A673 (cell line): ENCODE data around the gene RNF6. TPM values are rescaled to one million over a fixed set of nuclear protein-coding genes. Genes with fewer than 3 reads are reported as not detected.

Experiments used
- BruUV-seq: library from RNA; stranded (reverse); fragments of 400-500 nt; replicated peaks from 2 replicates; lab custom pipeline; 2021; lab: Mats Ljungman, UMichigan
- CTCF ChIA-PET: fragments of 300-600 bp; sonication (Branson Sonifier 250); formaldehyde crosslinking; loops from one replicate; lab custom pipeline; 2022; ENCODE audit warnings: antibody characterized with exemption; lab: Charles Lee
- POLR2A ChIA-PET: fragments of 300-600 bp; sonication (Branson Sonifier 250); formaldehyde crosslinking; loops from one replicate; lab custom pipeline; 2022; ENCODE audit warnings: antibody characterized with exemption; ENCODE audit not compliant: low non-redundant PET; lab: Charles Lee
- DNase-seq: peaks from one replicate; pipeline ENCODE4 v3.0.0-alpha.2; 2015; ENCODE audit warnings: low spot score
- H3K27ac ChIP-seq: fragments of 200-600 bp; sonication (generic); 2 replicates; pipeline ENCODE4 v1.5.1; 2016; ENCODE audit warnings: mixed run types, low read depth, mild to moderate bottlenecking, mixed read lengths, antibody characterized with exemption, low read length; ENCODE audit not compliant: poor library complexity, severe bottlenecking
- H3K27me3 ChIP-seq: fragments of 200-600 bp; sonication (generic); replicated peaks from 2 replicates; pipeline ENCODE4 v1.6.1; 2017; ENCODE audit warnings: mixed run types, low read depth, mild to moderate bottlenecking, mixed read lengths, antibody characterized with exemption, low read length; ENCODE audit not compliant: insufficient read depth, poor library complexity
- H3K36me3 ChIP-seq: fragments of 200-600 bp; sonication (generic); 2 replicates; pipeline ENCODE4 v1.6.1; 2016; ENCODE audit warnings: mixed run types, mild to moderate bottlenecking, mixed read lengths, antibody characterized with exemption, low read length; ENCODE audit not compliant: insufficient read depth, poor library complexity, severe bottlenecking
- H3K4me1 ChIP-seq: fragments of 200-600 bp; sonication (generic); 2 replicates; pipeline ENCODE4 v1.6.1; 2017; ENCODE audit warnings: mixed run types, mild to moderate bottlenecking, mixed read lengths, antibody characterized with exemption, low read length; ENCODE audit not compliant: insufficient read depth, poor library complexity, severe bottlenecking
- H3K4me3 ChIP-seq: fragments of 200-600 bp; sonication (generic); 2 replicates; pipeline ENCODE4 v1.5.1; 2016; ENCODE audit warnings: low read depth, mixed run types, mild to moderate bottlenecking, mixed read lengths, low read length; ENCODE audit not compliant: poor library complexity, severe bottlenecking
- H3K9me3 ChIP-seq: fragments of 200-600 bp; sonication (generic); 2 replicates; pipeline ENCODE4 v1.6.1; 2016; ENCODE audit warnings: mixed run types, low read depth, mild to moderate bottlenecking, mixed read lengths, antibody characterized with exemption, low read length; ENCODE audit not compliant: poor library complexity, severe bottlenecking
- EZH2 ChIP-seq: fragments of 200-600 bp; sonication (generic); IDR thresholded peaks from 2 replicates; pipeline ENCODE4 v1.6.1; 2017; ENCODE audit warnings: borderline replicate concordance, low read depth, mild to moderate bottlenecking, mixed read lengths, antibody characterized with exemption, low read length; ENCODE audit not compliant: poor library complexity, severe bottlenecking
- intact Hi-C: fragments of 100-400 bp; cut with micrococcal nuclease; formaldehyde crosslinking; loops from one replicate; pipeline ENCODE4 v1.10.0; 2022; ENCODE audit not compliant: unreplicated experiment
- total RNA-seq: library from RNA; stranded (reverse); gene quantifications from 2 replicates; pipeline ENCODE4 v1.2.3, GENCODE V29; 2021
- TF ChIP-seq, protein P1 (sequence below): fragments of 300-800, 200-600 bp; sonication (generic); conservative IDR thresholded peaks from 2 replicates; pipeline ENCODE4 v1.5.1; 2017; ENCODE audit warnings: low read depth, mild to moderate bottlenecking, antibody characterized with exemption, low read length, moderate library complexity, mixed read lengths

Gene RNF6
- total RNA-seq, 1 experiment from 2014 or later: 42.2 TPM

DNA sequence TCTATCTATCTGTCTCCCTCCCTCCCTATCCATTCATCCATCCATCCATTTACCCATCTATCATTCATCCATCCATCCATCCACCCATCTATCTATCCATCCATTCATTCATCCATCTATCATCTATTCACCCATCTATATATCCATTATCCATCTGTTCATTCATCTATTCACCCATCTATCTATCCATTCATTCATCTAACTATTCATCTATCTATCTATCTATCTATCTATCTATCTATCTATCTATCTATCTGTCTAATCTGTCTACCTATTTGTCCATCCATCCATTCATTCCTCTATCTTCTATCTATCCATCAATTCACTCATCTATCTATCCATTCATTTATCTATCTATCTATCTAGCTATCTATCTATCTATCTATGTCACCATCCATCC is 27.4 kb upstream of the RNF6 start:
- no TSS peak for BruUV-seq
- intact Hi-C loops: no loop called here
- H3K4me1 ChIP-seq: no peaks in the 10 kb centered on the region
- no peak overlapping the region for H3K4me3 ChIP-seq
- no peak for DNase-seq
- H3K27ac ChIP-seq: no peak overlapping the region
- CTCF ChIA-PET: no interaction called here
- peaks cover 5% of the 10 kb centered on the region for H3K27me3 ChIP-seq
- no peaks in the 10 kb centered on the region for H3K36me3 ChIP-seq
- POLR2A ChIA-PET: no interaction called here
- TF ChIP-seq EZH2: no peak
- TF ChIP-seq, protein P1, sequence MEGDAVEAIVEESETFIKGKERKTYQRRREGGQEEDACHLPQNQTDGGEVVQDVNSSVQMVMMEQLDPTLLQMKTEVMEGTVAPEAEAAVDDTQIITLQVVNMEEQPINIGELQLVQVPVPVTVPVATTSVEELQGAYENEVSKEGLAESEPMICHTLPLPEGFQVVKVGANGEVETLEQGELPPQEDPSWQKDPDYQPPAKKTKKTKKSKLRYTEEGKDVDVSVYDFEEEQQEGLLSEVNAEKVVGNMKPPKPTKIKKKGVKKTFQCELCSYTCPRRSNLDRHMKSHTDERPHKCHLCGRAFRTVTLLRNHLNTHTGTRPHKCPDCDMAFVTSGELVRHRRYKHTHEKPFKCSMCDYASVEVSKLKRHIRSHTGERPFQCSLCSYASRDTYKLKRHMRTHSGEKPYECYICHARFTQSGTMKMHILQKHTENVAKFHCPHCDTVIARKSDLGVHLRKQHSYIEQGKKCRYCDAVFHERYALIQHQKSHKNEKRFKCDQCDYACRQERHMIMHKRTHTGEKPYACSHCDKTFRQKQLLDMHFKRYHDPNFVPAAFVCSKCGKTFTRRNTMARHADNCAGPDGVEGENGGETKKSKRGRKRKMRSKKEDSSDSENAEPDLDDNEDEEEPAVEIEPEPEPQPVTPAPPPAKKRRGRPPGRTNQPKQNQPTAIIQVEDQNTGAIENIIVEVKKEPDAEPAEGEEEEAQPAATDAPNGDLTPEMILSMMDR: no peak
- no peaks in the 10 kb centered on the region for H3K9me3 ChIP-seq

DNA sequence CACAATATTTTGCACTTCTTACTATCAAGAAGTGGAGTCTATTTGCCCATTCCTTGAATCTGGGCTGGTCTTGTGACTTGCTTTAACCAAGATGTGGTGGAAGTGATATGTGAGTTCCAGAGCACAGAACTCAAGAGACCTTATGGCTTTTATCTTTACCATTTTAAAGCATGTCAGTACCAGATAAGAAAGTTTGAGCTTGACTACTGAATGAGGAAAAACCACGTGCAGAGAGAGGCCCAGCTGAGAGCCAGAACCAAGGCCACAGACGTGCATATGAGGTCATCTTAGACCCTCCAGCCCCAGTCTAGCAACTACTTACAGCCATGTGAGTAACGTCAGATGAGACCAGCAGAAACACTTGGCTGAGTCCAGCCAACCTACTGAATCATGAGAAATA is 25.5 kb upstream of the RNF6 start:
- H3K4me3 ChIP-seq: no peak overlapping the region
- H3K27ac ChIP-seq: no peak overlapping the region
- H3K27me3 ChIP-seq: peaks cover 5% of the 10 kb centered on the region
- H3K4me1 ChIP-seq: no peaks in the 10 kb centered on the region
- ChIA-PET CTCF (no interaction called here), POLR2A (no interaction called here)
- H3K36me3 ChIP-seq: no peaks in the 10 kb centered on the region
- peaks cover 3% of the 10 kb centered on the region for H3K9me3 ChIP-seq
- intact Hi-C loops: no loop called here
- TF ChIP-seq, protein P1: no peak
- TF ChIP-seq EZH2: no peak
- no TSS peak for BruUV-seq
- DNase-seq: no peak

DNA sequence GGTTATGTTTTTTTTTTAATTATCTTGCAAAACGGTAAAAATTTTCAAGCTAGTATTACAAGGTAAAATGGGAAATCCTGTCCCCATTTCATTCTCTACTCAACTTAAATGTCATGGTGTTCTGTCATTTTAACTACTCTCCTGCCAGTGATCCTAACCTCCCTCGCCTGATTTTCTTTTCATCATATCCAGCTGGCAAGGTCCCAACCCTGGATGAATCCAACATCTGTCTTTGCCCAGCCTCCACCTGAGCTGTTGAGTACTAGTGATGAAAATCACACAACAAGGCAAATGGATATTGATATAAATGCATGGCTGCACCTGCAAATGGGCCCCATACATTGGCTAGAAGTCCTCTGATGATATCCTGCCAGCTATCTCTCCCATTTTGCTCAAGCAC is 24.9 kb upstream of the RNF6 start:
- intact Hi-C loops: no loop called here
- POLR2A ChIA-PET: no interaction called here
- no peak overlapping the region for H3K27ac ChIP-seq
- H3K36me3 ChIP-seq: no peaks in the 10 kb centered on the region
- no peak for DNase-seq
- CTCF ChIA-PET: no interaction called here
- no peak overlapping the region for H3K4me3 ChIP-seq
- peaks cover 5% of the 10 kb centered on the region for H3K27me3 ChIP-seq
- TF ChIP-seq, protein P1: no peak
- TF ChIP-seq EZH2: no peak
- H3K4me1 ChIP-seq: no peaks in the 10 kb centered on the region
- BruUV-seq: no TSS peak
- peaks cover 9% of the 10 kb centered on the region for H3K9me3 ChIP-seq
